Nephron (organoid): Measurements from ENCODE around the gene KRT33A.
"Not testable (repeated sequence)": the region's sequence is repeated elsewhere in the genome, so short reads cannot be mapped to it uniquely, and the experiment has no call there.

Experiments
- H3K27ac Mint-ChIP-seq, 3 experiments: 2 replicates each; pipeline ENCODE4 v1.8.0; 2020; ENCODE audit warnings: mixed read lengths in 3 of 3, mild to moderate bottlenecking in 2 of 3, moderate library complexity in 1 of 3
- H3K27me3 Mint-ChIP-seq: 2 replicates; pipeline ENCODE4 v1.8.0; 2021; ENCODE audit warnings: low read depth, mild to moderate bottlenecking, moderate library complexity, mixed read lengths
- H3K36me3 Mint-ChIP-seq: 2 replicates; pipeline ENCODE4 v1.8.0; 2020; ENCODE audit warnings: low read depth, mixed read lengths
- H3K4me1 Mint-ChIP-seq: 2 replicates; pipeline ENCODE4 v1.8.0; 2020; ENCODE audit warnings: mixed read lengths
- H3K4me3 Mint-ChIP-seq, 3 experiments: 2 replicates each; pipeline ENCODE4 v1.8.0; 2020; ENCODE audit warnings: mild to moderate bottlenecking in 3 of 3, mixed read lengths in 3 of 3, moderate library complexity in 2 of 3
- H3K9me3 Mint-ChIP-seq: 2 replicates; pipeline ENCODE4 v1.8.0; 2020; ENCODE audit warnings: mixed read lengths
- CTCF ChIP-seq, 3 experiments: fragments of 200-600 bp; sonication (generic); IDR thresholded peaks; one replicate each; pipeline ENCODE4 v1.5.0; 2021; ENCODE audit warnings: antibody characterized with exemption in 3 of 3; ENCODE audit not compliant: unreplicated experiment in 3 of 3

KRT33A gene

DNA sequence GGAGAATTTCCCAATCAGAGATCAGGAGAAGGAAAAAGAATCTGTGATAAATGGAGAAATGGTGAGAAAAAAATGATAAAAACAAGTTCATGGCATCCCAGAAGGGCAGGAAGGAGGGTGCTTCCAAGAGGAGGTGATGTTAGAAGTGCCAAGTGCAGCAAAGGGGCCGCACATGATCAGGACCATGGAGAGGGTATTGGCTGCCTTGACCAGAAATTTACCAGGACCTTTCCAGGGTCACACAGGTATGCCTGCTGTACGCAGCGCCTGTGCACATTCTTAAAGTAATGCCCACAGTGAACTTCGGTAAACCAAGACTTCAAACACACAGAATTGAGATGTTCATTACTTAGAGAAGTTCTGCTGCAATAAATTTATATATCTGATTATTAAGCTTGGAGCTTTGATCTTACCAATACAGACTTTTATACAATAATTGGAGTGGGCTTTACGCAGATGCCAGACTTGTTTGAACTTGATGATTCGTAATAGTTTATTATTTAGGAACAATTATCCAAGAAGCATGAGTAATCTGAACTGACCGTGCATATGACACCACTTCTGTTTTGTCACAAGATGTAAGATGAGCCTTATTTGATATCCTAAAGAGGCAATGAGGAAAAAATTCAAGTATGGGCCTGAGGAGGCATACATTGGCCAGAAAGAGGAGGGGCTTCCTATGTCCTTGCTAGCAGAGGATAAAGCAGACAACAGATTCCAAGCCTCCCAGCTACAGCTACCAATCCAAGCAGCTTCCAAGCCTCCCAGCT lies 2.2 kb upstream of the KRT33A start:
- no peak overlapping the region for H3K4me3 Mint-ChIP-seq
- H3K36me3 Mint-ChIP-seq: no peaks in the 10 kb centered on the region
- peaks cover 16% of the 10 kb centered on the region for H3K27me3 Mint-ChIP-seq
- no peak overlapping the region for H3K27ac Mint-ChIP-seq
- peaks cover 6% of the 10 kb centered on the region for H3K9me3 Mint-ChIP-seq
- no peaks in the 10 kb centered on the region for H3K4me1 Mint-ChIP-seq
- no peak for TF ChIP-seq CTCF (IDR thresholded peaks at IDR 0.05; ENCODE audit: unreplicated experiment in 3 of 3)

DNA sequence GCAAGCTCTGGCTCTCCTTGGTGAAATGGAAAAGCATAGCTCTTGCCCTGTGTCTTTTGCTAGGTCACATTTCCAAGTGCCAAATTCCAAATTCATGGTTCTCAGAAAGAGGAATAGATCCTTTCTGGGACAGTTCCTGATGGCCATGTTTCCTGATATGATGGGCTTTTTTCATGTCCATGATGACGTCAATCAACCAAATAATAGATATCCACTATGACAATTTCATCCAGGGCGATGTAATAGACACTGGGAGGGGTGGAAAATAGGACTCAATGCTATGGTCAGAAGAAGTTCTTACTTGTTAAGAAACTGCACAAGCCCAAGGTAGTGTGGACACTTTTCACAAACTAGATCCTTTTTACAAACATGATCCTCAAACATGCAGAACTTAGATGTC lies 549 bp upstream of the KRT33A start:
- peaks cover 1% of the 10 kb centered on the region for H3K9me3 Mint-ChIP-seq
- no peak overlapping the region for H3K4me3 Mint-ChIP-seq
- H3K27ac Mint-ChIP-seq: no peak overlapping the region
- TF ChIP-seq CTCF (IDR thresholded peaks at IDR 0.05; ENCODE audit: unreplicated experiment in 3 of 3): no peak
- no peaks in the 10 kb centered on the region for H3K4me1 Mint-ChIP-seq
- H3K36me3 Mint-ChIP-seq: no peaks in the 10 kb centered on the region
- H3K27me3 Mint-ChIP-seq: peaks cover 12% of the 10 kb centered on the region

GRCh38 chr17:41347869-41348760 lies 2.5 kb downstream of the KRT33A start:
- H3K36me3 Mint-ChIP-seq: no peaks in the 10 kb centered on the region
- H3K4me3 Mint-ChIP-seq: no peak overlapping the region
- H3K27me3 Mint-ChIP-seq: peaks cover 8% of the 10 kb centered on the region
- no peak for TF ChIP-seq CTCF (IDR thresholded peaks at IDR 0.05; ENCODE audit: unreplicated experiment in 3 of 3)
- no peak overlapping the region for H3K27ac Mint-ChIP-seq
- H3K4me1 Mint-ChIP-seq: no peaks in the 10 kb centered on the region
- H3K9me3 Mint-ChIP-seq: peaks cover 10% of the 10 kb centered on the region

- not testable (repeated sequence) for H3K4me3 Mint-ChIP-seq, H3K27ac Mint-ChIP-seq, H3K27me3 Mint-ChIP-seq, H3K36me3 Mint-ChIP-seq, H3K4me1 Mint-ChIP-seq
- H3K9me3 Mint-ChIP-seq: peaks cover 23% of the 10 kb centered on the region
Measured at GRCh38 chr17:41346421-41346820, 4.2 kb downstream of the KRT33A start.

GRCh38 chr17:41345992-41346391 lies 4.6 kb downstream of the KRT33A start:
- H3K27ac Mint-ChIP-seq: no peak overlapping the region
- no peak overlapping the region for H3K4me3 Mint-ChIP-seq
- H3K4me1 Mint-ChIP-seq: no peaks in the 10 kb centered on the region
- H3K36me3 Mint-ChIP-seq: no peaks in the 10 kb centered on the region
- no peak for TF ChIP-seq CTCF (IDR thresholded peaks at IDR 0.05; ENCODE audit: unreplicated experiment in 3 of 3)
- H3K27me3 Mint-ChIP-seq: peaks cover 8% of the 10 kb centered on the region
- H3K9me3 Mint-ChIP-seq: peaks cover 25% of the 10 kb centered on the region

- Mint-ChIP-seq H3K27me3 (no peaks in the 10 kb centered on the region), H3K4me3 (no peak overlapping the region), H3K27ac (peak overlapping the region in 1 of 3 experiments; percentile 54), H3K4me1 (peaks cover 6% of the 10 kb centered on the region), H3K36me3 (no peaks in the 10 kb centered on the region), H3K9me3 (peaks cover 25% of the 10 kb centered on the region)
- no peak for TF ChIP-seq CTCF (IDR thresholded peaks at IDR 0.05; ENCODE audit: unreplicated experiment in 3 of 3)
Measured at GRCh38 chr17:41343029-41343428, 7.6 kb downstream of the KRT33A start.
